ENCODE data around the gene MT1A. TPM values are rescaled to one million over a fixed set of nuclear protein-coding genes. Genes with fewer than 3 reads are reported as not detected.

Gene MT1A
- total RNA-seq, 6 donors from 2014 or later: 5.4 to 59.1 (median 13.4) TPM; not detected in 1

DNA sequence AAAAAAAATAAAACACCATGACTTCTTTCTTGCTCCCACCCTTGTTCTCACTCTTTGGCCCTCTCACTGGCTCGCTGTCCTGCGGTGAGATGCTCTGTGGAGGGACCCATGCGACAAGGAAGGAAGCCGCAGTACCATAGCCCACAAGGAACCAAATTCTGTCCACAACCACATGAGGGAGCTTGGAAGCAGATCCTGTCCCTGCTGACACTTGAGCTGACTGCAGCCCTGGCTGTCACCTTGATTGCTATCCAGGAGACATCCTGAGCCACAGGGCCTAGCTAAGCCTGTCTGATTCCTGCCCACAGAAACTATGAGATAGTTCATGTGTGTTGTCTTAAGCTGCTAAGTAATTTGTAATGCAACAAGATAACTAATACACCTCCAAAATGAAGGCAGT is 34.9 kb upstream of the MT1A start:
- ATAC-seq (ENCODE audit: low FRiP score in 2 of 2) (no peak), DNase-seq (peak in 1 of 2 donors; percentile 55)
- no peaks in the 10 kb centered on the region for H3K27me3 ChIP-seq
- no peak overlapping the region for H3K4me3 ChIP-seq
- peaks cover 18 to 32% (median 25%) of the 10 kb centered on the region in 4 donors for H3K4me1 ChIP-seq
- no peak for TF ChIP-seq POLR2A (IDR thresholded peaks at IDR 0.05)
- TF ChIP-seq, protein P1, sequence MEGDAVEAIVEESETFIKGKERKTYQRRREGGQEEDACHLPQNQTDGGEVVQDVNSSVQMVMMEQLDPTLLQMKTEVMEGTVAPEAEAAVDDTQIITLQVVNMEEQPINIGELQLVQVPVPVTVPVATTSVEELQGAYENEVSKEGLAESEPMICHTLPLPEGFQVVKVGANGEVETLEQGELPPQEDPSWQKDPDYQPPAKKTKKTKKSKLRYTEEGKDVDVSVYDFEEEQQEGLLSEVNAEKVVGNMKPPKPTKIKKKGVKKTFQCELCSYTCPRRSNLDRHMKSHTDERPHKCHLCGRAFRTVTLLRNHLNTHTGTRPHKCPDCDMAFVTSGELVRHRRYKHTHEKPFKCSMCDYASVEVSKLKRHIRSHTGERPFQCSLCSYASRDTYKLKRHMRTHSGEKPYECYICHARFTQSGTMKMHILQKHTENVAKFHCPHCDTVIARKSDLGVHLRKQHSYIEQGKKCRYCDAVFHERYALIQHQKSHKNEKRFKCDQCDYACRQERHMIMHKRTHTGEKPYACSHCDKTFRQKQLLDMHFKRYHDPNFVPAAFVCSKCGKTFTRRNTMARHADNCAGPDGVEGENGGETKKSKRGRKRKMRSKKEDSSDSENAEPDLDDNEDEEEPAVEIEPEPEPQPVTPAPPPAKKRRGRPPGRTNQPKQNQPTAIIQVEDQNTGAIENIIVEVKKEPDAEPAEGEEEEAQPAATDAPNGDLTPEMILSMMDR (IDR thresholded peaks at IDR 0.05): peak; percentile 35 to 64 (median 46)
- no peaks in the 10 kb centered on the region for H3K9me3 ChIP-seq
- WGBS, 2 donors: 32 to 42% methylated on average over 4 of the region's 4 CpGs
- no peaks in the 10 kb centered on the region for H3K36me3 ChIP-seq
- peak overlapping the region in 2 of 4 donors; percentile 91 to 98 for H3K27ac ChIP-seq

GRCh38 chr16:56604966-56605365 is 33.5 kb upstream of the MT1A start:
- Histone ChIP-seq H3K36me3 (no peaks in the 10 kb centered on the region), H3K9me3 (no peaks in the 10 kb centered on the region), H3K4me3 (no peak overlapping the region), H3K27ac (peak overlapping the region; percentile 91 to 98 (median 94)), H3K4me1 (peaks cover 27 to 43% (median 31%) of the 10 kb centered on the region in 4 donors), H3K27me3 (no peaks in the 10 kb centered on the region)
- no peak for TF ChIP-seq POLR2A (IDR thresholded peaks at IDR 0.05)
- TF ChIP-seq, protein P1 (IDR thresholded peaks at IDR 0.05): no peak
- no peak for TF ChIP-seq EP300 (IDR thresholded peaks at IDR 0.05)
- TF ChIP-seq POLR2AphosphoS5 (IDR thresholded peaks at IDR 0.05): no peak
- DNase-seq (no peak), ATAC-seq (ENCODE audit: low FRiP score in 2 of 2) (no peak)
- 80 to 93% methylated on average over 4 of the region's 4 CpGs for WGBS, 2 donors

DNA sequence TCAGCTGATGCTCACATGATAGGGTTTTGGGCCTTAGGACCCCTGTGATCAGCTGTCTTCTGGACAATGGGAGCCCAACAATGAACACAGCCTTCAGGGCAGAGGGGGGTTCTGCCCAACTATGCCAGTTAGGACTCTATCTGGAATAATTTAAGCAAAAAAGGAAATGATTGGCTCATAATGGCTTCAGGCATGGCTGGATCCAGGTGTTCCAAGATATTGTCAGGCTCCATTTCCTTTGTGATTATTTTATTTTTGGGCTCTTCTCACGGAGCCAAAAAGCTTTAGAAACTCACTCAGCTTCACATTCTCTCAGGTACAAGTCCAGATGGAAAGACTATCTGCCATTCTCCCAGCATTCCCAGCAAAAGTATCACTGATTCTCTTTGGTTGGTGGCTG is 33.0 kb upstream of the MT1A start:
- WGBS, 2 donors: 73 to 77% methylated on average over 1 of the region's 1 CpG
- Histone ChIP-seq H3K4me1 (peaks cover 30 to 49% (median 36%) of the 10 kb centered on the region in 4 donors), H3K4me3 (no peak overlapping the region), H3K27me3 (no peaks in the 10 kb centered on the region), H3K36me3 (no peaks in the 10 kb centered on the region), H3K27ac (peak overlapping the region; percentile 91 to 98 (median 94)), H3K9me3 (no peaks in the 10 kb centered on the region)
- no peak for ATAC-seq (ENCODE audit: low FRiP score in 2 of 2)
- TF ChIP-seq, protein P1 (IDR thresholded peaks at IDR 0.05): no peak
- no peak for TF ChIP-seq POLR2AphosphoS5 (IDR thresholded peaks at IDR 0.05)
- no peak for TF ChIP-seq POLR2A (IDR thresholded peaks at IDR 0.05)
- DNase-seq: no peak

DNA sequence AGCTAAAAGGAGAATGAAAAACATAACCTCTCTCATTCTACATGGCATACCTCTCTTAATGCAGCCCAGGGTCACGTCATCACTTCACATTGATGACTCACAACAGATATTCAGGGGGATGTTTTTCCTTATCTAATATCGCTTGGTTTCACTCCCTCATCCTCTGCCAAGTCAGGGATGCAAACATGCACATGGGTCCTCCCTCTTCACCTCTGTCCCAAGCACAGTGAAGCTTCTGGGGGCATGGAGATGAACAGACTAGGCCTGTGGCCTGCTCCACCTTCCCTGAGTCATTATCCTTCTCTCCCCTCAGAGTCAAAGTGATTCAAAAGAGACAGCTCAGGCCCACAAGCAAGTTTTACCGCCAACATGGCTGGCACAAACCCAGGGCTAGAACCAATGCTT is 32.4 kb upstream of the MT1A start:
- WGBS, 2 donors: 59 to 75% methylated on average over 3 of the region's 3 CpGs
- no peaks in the 10 kb centered on the region for H3K36me3 ChIP-seq
- H3K4me1 ChIP-seq: peaks cover 36 to 55% (median 42%) of the 10 kb centered on the region in 4 donors
- no peaks in the 10 kb centered on the region for H3K27me3 ChIP-seq
- peak overlapping the region; percentile 91 to 98 (median 94) for H3K27ac ChIP-seq
- no peak for DNase-seq
- H3K9me3 ChIP-seq: no peaks in the 10 kb centered on the region
- H3K4me3 ChIP-seq: no peak overlapping the region
- no peak for ATAC-seq (ENCODE audit: low FRiP score in 2 of 2)
- no peak for TF ChIP-seq POLR2A (IDR thresholded peaks at IDR 0.05)
- peak; percentile 21 to 31 for TF ChIP-seq POLR2AphosphoS5 (IDR thresholded peaks at IDR 0.05)
- TF ChIP-seq EP300 (IDR thresholded peaks at IDR 0.05): peak in 1 of 4 donors; percentile 1
- TF ChIP-seq, protein P1 (IDR thresholded peaks at IDR 0.05): no peak

DNA sequence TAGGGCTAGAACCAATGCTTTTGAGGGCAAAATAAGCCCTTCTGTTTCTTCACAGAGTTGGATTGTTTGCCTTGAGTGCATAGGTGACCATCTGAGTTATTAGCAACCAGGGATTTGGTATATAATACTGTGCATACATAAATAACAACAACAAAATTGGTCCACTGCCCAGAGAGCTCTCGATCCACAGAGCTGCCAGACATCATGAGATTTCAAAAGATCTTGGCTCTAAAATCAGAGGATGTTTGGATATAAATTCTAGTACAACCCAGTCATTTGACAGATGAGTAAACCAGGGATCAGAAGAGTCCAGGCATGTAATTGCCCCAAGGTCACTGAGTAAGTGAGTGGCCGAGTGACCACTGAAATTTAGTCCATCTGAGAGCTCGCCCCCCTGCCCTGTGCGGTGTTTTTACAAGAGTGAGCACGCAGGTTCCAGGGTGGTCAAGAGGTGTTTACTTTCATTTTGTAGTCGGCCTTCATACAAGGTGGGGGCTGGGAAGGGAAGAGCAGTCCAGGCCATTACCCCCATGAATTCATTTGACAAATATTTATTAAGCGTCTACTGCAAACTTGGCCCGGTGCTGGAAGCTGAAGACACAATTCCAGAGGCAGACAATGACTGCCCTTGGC is 31.9 kb upstream of the MT1A start:
- DNase-seq (no peak), ATAC-seq (ENCODE audit: low FRiP score in 2 of 2) (peak; percentile 3 to 7)
- WGBS, 2 donors: 39 to 43% methylated on average over 8 of the region's 8 CpGs
- peak in 1 of 4 donors; percentile 50 for TF ChIP-seq EP300 (IDR thresholded peaks at IDR 0.05)
- TF ChIP-seq, protein P1 (IDR thresholded peaks at IDR 0.05): no peak
- no peak for TF ChIP-seq POLR2A (IDR thresholded peaks at IDR 0.05)
- TF ChIP-seq POLR2AphosphoS5 (IDR thresholded peaks at IDR 0.05): peak in 1 of 2 donors; percentile 4
- no peaks in the 10 kb centered on the region for H3K9me3 ChIP-seq
- H3K4me1 ChIP-seq: peaks cover 38 to 60% (median 46%) of the 10 kb centered on the region in 4 donors
- H3K27ac ChIP-seq: peak overlapping the region; percentile 91 to 98 (median 94)
- H3K36me3 ChIP-seq: no peaks in the 10 kb centered on the region
- H3K4me3 ChIP-seq: no peak overlapping the region
- no peaks in the 10 kb centered on the region for H3K27me3 ChIP-seq
